Measurements from ENCODE around the gene RGS19. TPM values are rescaled to one million over a fixed set of nuclear protein-coding genes. Genes with fewer than 3 reads are reported as not detected.

The RGS19 gene
- polyA plus RNA-seq, 4 donors = 5.7 to 8.3 (median 7.1) TPM

GRCh38 chr20:64050261-64051032 is 28.9 kb downstream of the RGS19 start:
- no peak for DNase-seq (ENCODE audit: low read depth in 4 of 4, low spot score in 2 of 4)

GRCh38 chr20:64049878-64050260 is 29.4 kb downstream of the RGS19 start:
- DNase-seq (ENCODE audit: low read depth in 4 of 4, low spot score in 2 of 4) = no peak

- no peak for DNase-seq (ENCODE audit: low read depth in 4 of 4, low spot score in 2 of 4)
These were observed 30.0 kb downstream of the RGS19 start, which contains the start of gene SOX18 for GRCh38 chr20:64049060-64049877. TSS of gene SOX18 (minus strand) at chr20:64049639. CDS start at chr20:64049516, 123 bp downstream.

- no peak for DNase-seq (ENCODE audit: low read depth in 4 of 4, low spot score in 2 of 4)
These were observed 30.8 kb downstream of the RGS19 start for GRCh38 chr20:64048402-64049044.

- no peak for DNase-seq (ENCODE audit: low read depth in 4 of 4, low spot score in 2 of 4)
These were observed 31.3 kb downstream of the RGS19 start for GRCh38 chr20:64047968-64048401.

GRCh38 chr20:64047046-64047389 is 32.3 kb downstream of the RGS19 start:
- no peak for DNase-seq (ENCODE audit: low read depth in 4 of 4, low spot score in 2 of 4)

GRCh38 chr20:64045346-64046011 is 33.8 kb downstream of the RGS19 start:
- DNase-seq (ENCODE audit: low read depth in 4 of 4, low spot score in 2 of 4) = no peak

- no peak for DNase-seq (ENCODE audit: low read depth in 4 of 4, low spot score in 2 of 4)
These were observed 34.7 kb downstream of the RGS19 start for GRCh38 chr20:64044484-64045247.

GRCh38 chr20:64043768-64044167 is 35.5 kb downstream of the RGS19 start:
- no peak for DNase-seq (ENCODE audit: low read depth in 4 of 4, low spot score in 2 of 4)

GRCh38 chr20:64042054-64042781 is 37.1 kb downstream of the RGS19 start:
- DNase-seq (ENCODE audit: low read depth in 4 of 4, low spot score in 2 of 4) = no peak

- no peak for DNase-seq (ENCODE audit: low read depth in 4 of 4, low spot score in 2 of 4)
These were observed 37.6 kb downstream of the RGS19 start for GRCh38 chr20:64041781-64042053.

- no peak for DNase-seq (ENCODE audit: low read depth in 4 of 4, low spot score in 2 of 4)
These were observed 38.1 kb downstream of the RGS19 start for GRCh38 chr20:64041040-64041780.

- no peak for DNase-seq (ENCODE audit: low read depth in 4 of 4, low spot score in 2 of 4)
These were observed 38.9 kb downstream of the RGS19 start for GRCh38 chr20:64040231-64041039.

- no peak for DNase-seq (ENCODE audit: low read depth in 4 of 4, low spot score in 2 of 4)
These were observed 39.8 kb downstream of the RGS19 start for GRCh38 chr20:64039293-64040160.

GRCh38 chr20:64038565-64039292 is 40.6 kb downstream of the RGS19 start:
- DNase-seq (ENCODE audit: low read depth in 4 of 4, low spot score in 2 of 4) = peak in 1 of 4 donors; percentile 73

GRCh38 chr20:64038224-64038564 is 41.1 kb downstream of the RGS19 start:
- DNase-seq (ENCODE audit: low read depth in 4 of 4, low spot score in 2 of 4) = no peak

Measured in left renal cortex interstitium (tissue), 4 donors.